Osteoblast (primary cell): ENCODE measurements around the gene RASAL2. TPM values are rescaled to one million over a fixed set of nuclear protein-coding genes. Genes with fewer than 3 reads are reported as not detected.

Experiments
- DNase-seq: peaks from one replicate; pipeline ENCODE4 v3.0.0; 2011; ENCODE audit warnings: low spot score, mixed read lengths; ENCODE audit not compliant: insufficient read length; ENCODE audit errors: missing footprints
- H2AFZ ChIP-seq: 2 replicates; pipeline ENCODE4 v1.6.0; 2011; ENCODE audit warnings: mild to moderate bottlenecking, low read length
- H3K27ac ChIP-seq: 2 replicates; pipeline ENCODE4 v1.5.1; 2011; ENCODE audit warnings: mild to moderate bottlenecking, low read depth, low read length, moderate library complexity
- H3K27me3 ChIP-seq: 2 replicates; pipeline ENCODE4 v1.6.0; 2012; ENCODE audit warnings: mild to moderate bottlenecking, control low read depth, inconsistent platforms, low read length, moderate library complexity; ENCODE audit not compliant: insufficient read depth
- H3K36me3 ChIP-seq: 2 replicates; pipeline ENCODE4 v1.5.1; 2011; ENCODE audit warnings: mild to moderate bottlenecking, low read length, control low read depth, moderate library complexity; ENCODE audit not compliant: insufficient read depth
- H3K4me1 ChIP-seq: 2 replicates; pipeline ENCODE4 v1.5.1; 2011; ENCODE audit warnings: mild to moderate bottlenecking, low read length, control low read depth, moderate library complexity; ENCODE audit not compliant: insufficient read depth
- H3K4me2 ChIP-seq: 2 replicates; pipeline ENCODE4 v1.6.0; 2011; ENCODE audit warnings: mild to moderate bottlenecking, low read length; ENCODE audit not compliant: insufficient read depth
- H3K4me3 ChIP-seq: fragments of 200-600 bp; sonication (generic); 3 replicates; pipeline ENCODE4 v1.5.1; 2012; ENCODE audit warnings: mild to moderate bottlenecking, low read length, inconsistent platforms; ENCODE audit not compliant: insufficient read depth
- H3K79me2 ChIP-seq: 2 replicates; pipeline ENCODE4 v1.6.0; 2012; ENCODE audit warnings: mild to moderate bottlenecking, low read length, control low read depth, inconsistent platforms; ENCODE audit not compliant: insufficient read depth
- H3K9me3 ChIP-seq: 2 replicates; pipeline ENCODE4 v1.5.1; 2011; ENCODE audit warnings: low read depth, low read length, control low read depth
- H4K20me1 ChIP-seq: 2 replicates; pipeline ENCODE4 v1.6.0; 2012; ENCODE audit warnings: mild to moderate bottlenecking, low read length, control low read depth; ENCODE audit not compliant: insufficient read depth
- CTCF ChIP-seq: IDR thresholded peaks from 2 replicates; pipeline ENCODE4 v1.5.1; 2011; ENCODE audit warnings: mild to moderate bottlenecking, low read depth, low read length, moderate library complexity; ENCODE audit errors: extremely low read depth
- total RNA-seq: library from RNA; depleted of rRNA; stranded (reverse); fragments of >200 nt; gene quantifications from 2 replicates; pipeline ENCODE4 v1.2.3, GENCODE V29; 2012

Gene RASAL2
- total RNA-seq, 1 donor = 59.4 TPM

DNA sequence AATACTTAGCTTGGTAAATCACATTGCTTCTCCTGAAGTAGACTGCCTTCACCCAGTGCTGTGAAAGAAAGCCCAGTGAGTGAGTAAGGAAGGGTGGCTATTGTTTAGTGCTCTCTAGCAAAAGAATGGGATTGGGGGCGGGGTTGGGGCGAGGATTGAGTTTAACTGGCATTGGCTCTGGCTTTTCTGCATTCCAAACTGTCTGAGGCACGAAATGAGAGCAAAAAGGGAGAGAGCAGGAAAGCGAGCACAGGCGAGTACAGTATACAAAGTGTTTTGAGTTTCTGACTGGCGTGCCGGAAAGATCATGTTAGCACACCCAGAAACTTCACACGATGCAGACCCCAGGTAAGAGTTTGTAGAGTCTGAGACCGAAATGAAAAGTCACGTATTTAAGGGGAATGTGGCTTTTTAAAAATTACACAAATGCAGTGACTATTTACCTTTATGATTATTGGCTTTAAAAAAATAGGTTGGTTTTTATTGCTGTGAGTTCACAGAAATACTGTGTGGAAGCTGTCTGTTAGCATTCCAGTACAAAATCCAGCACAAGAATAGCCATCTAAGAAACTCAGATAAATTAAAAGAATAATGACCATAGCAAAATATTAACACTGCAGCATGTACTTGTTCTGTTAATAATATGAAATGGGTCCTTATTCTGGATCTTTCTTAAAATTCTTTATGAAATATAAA, 247.5 kb downstream of the RASAL2 start:
- no peak overlapping the region for H2AFZ ChIP-seq
- H3K4me1 ChIP-seq = peaks cover 50% of the 10 kb centered on the region

DNA sequence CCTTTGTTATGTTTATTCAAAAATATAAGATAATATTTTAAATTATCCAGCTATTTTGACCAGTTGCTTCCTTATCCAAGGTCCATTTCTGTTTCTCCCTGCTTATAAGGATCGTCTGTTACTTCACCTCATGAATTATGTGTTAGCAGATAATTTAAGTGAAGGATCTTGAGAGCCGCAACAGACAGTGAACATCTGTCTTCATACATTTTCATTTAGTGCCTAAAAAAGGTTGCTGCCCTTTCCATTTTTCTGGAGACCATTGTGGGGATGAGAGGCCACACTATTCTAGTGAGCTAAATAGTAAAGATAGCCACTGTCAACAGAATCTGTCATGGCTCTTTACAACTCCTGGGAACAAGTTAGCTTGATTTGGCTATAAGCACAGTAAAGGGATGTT, 248.8 kb downstream of the RASAL2 start:
- no peak overlapping the region for H3K27ac ChIP-seq
- H3K4me2 ChIP-seq = no peak overlapping the region
- peaks cover 8% of the 10 kb centered on the region for H4K20me1 ChIP-seq
- H3K9me3 ChIP-seq = no peaks in the 10 kb centered on the region
- peaks cover 63% of the 10 kb centered on the region for H3K79me2 ChIP-seq
- no peak for DNase-seq
- H3K4me1 ChIP-seq = peaks cover 47% of the 10 kb centered on the region
- no peak overlapping the region for H3K4me3 ChIP-seq
- H2AFZ ChIP-seq = no peak overlapping the region
- TF ChIP-seq CTCF = no peak
- no peaks in the 10 kb centered on the region for H3K36me3 ChIP-seq
- no peaks in the 10 kb centered on the region for H3K27me3 ChIP-seq

More for the DNA sequence above, 247.5 kb downstream of the RASAL2 start:
- Histone ChIP-seq H3K79me2 (peaks cover 61% of the 10 kb centered on the region), H3K9me3 (no peaks in the 10 kb centered on the region), H3K4me2 (peak overlapping the region; percentile 89), H3K27me3 (no peaks in the 10 kb centered on the region), H4K20me1 (peaks cover 14% of the 10 kb centered on the region), H3K27ac (peak overlapping the region; percentile 84), H3K36me3 (no peaks in the 10 kb centered on the region), H3K4me3 (peak overlapping the region; percentile 66)
- DNase-seq = peak; percentile 86
- no peak for TF ChIP-seq CTCF

DNA sequence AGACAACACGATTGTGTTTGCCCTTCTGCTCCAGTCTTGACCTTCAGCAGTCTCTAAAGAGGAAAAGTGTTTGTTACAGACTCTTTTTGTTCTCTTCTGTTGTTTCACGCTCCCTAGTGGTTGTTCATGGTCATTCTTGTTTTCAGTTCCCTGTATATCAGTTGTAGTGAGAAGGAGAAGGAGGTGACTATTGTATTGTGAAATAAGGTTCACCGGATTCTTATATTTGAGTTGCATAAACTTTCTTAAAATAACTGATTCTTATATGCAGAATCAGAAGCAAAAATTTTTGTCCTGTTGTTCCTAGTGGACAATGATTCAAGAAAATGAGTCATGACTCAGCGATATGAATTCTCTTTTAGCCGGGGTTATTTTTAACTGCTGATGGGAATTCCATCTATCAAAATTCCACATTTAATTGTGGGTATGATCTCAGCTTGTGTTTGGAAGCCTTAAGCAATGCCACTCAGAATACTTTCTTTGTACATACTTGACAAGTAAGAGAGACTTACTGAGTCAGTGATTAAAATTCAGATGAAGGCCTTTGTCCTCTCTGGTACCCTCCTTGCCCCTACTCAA, 250.7 kb downstream of the RASAL2 start:
- no peak overlapping the region for H2AFZ ChIP-seq
- H3K27me3 ChIP-seq = no peaks in the 10 kb centered on the region
- H3K27ac ChIP-seq = peak overlapping the region; percentile 81
- H3K36me3 ChIP-seq = no peaks in the 10 kb centered on the region
- H3K4me2 ChIP-seq = peak overlapping the region; percentile 70
- peaks cover 44% of the 10 kb centered on the region for H3K4me1 ChIP-seq
- H4K20me1 ChIP-seq = peaks cover 10% of the 10 kb centered on the region
- peaks cover 59% of the 10 kb centered on the region for H3K79me2 ChIP-seq
- peak; percentile 67 for DNase-seq
- TF ChIP-seq CTCF = peak; percentile 70
- H3K9me3 ChIP-seq = no peaks in the 10 kb centered on the region
- H3K4me3 ChIP-seq = peak overlapping the region; percentile 34

DNA sequence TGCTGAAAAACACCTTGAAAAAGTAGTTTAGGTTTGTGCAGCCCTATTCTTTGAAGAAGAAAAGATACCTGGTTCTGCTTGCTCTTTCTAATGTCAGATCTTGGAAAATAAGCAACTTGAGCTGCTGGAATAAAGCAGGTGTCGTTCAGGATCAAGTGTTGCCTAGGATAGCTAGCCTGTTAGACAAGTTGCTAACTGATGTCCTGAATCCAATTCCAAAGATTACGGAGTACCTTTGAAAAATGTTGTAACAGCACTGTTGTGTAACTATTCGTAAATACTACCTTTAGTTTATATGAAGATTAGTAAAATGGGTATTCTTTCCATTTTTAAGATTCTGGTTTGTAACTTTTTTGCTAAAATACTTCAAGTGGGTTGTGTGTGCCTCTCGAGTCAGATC, 251.3 kb downstream of the RASAL2 start:
- Histone ChIP-seq H3K36me3 (no peaks in the 10 kb centered on the region), H3K4me2 (peak overlapping the region; percentile 29), H3K27ac (peak overlapping the region; percentile 69), H2AFZ (no peak overlapping the region), H3K79me2 (peaks cover 61% of the 10 kb centered on the region), H3K4me3 (no peak overlapping the region), H3K27me3 (no peaks in the 10 kb centered on the region), H3K4me1 (peaks cover 40% of the 10 kb centered on the region), H3K9me3 (no peaks in the 10 kb centered on the region), H4K20me1 (peaks cover 10% of the 10 kb centered on the region)
- TF ChIP-seq CTCF = no peak
- DNase-seq = no peak
